ENCODE measurements around the gene C1R.
A peak's percentile ranks its signal among the peaks of the same experiment; 100 is the strongest.

Gene C1R

DNA sequence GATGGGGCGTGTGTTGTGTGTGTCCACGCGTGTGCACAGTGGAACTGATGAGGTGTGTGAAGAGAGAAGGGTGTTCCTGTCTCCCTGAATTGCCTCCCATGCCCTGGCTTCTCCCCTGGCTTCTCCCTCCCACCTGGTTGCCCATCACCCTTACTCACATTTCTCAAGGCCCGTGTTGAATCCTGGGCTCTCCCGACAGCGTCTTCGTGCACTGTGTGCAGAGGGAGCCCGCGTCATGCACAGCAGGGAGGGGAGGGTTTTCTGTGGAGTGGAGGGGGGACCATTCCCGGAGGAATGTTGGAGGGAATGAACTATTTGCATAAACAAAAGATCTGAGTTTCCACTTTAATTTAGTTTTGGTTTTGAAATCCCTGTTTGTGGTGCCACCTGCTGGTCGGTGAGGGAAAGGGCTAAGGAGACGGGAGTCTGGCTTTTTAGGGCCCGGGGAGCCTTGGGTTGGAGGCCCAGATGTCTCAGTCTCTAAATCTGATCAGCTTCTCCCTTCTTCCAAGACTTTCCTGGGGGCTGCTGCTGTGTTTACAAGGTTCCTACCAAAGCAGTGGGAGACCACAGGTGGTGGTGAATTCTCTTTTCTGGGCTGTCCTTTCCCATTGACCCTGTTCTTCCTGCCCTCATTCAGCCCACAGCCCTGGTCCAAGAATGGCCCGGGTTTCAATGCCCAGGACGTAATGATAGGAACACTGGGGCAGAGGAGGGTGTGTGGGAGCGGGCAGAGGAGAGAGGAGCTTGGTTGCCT, at the start of gene C1R:
Gene C1R (minus strand): TSS at position 217 of the 757 bp plus-strand sequence. CDS start 57 bp downstream, at position 160.
- TF ChIP-seq, protein P1, sequence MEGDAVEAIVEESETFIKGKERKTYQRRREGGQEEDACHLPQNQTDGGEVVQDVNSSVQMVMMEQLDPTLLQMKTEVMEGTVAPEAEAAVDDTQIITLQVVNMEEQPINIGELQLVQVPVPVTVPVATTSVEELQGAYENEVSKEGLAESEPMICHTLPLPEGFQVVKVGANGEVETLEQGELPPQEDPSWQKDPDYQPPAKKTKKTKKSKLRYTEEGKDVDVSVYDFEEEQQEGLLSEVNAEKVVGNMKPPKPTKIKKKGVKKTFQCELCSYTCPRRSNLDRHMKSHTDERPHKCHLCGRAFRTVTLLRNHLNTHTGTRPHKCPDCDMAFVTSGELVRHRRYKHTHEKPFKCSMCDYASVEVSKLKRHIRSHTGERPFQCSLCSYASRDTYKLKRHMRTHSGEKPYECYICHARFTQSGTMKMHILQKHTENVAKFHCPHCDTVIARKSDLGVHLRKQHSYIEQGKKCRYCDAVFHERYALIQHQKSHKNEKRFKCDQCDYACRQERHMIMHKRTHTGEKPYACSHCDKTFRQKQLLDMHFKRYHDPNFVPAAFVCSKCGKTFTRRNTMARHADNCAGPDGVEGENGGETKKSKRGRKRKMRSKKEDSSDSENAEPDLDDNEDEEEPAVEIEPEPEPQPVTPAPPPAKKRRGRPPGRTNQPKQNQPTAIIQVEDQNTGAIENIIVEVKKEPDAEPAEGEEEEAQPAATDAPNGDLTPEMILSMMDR (conservative IDR thresholded peaks at IDR 0.05): peak; percentile 93
- H3K27ac ChIP-seq: peak within 1 kb of the TSS; percentile 62; the same call in 1 of the 2 replicates

DNA sequence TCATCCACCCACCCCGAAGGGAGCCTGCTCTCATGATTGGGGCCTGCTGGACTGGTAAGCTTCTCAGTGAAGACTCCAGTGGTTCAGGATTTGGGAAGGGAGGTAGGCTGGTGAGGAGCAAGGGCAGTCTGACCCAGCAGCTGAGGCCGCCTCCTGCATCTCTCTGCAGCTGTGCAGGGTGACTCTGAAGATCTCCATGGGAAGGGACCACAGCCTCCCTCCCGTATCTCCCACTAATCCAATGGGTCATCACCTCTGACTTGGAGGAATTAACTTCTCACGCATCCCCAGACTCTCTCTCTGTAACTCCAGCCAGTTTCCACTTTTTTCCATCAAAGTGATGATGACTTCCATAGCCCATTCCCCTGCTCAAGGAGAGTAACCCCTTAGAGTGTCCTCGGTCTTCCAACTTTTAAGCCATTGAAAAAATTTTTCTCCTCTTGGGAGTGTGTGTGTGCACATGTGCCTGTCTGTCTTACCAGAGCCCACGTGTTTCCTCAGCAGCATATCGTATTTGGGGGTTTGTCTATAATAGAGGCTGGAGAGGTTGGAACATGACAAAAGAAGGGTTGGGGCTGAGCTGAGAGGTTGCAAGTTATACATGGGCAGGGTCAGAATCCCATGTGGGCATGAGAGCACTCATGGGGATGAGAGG, 49.2 kb upstream of the C1R start:
- H3K27ac ChIP-seq: no peak overlapping the region
- TF ChIP-seq, protein P1 (conservative IDR thresholded peaks at IDR 0.05): no peak

DNA sequence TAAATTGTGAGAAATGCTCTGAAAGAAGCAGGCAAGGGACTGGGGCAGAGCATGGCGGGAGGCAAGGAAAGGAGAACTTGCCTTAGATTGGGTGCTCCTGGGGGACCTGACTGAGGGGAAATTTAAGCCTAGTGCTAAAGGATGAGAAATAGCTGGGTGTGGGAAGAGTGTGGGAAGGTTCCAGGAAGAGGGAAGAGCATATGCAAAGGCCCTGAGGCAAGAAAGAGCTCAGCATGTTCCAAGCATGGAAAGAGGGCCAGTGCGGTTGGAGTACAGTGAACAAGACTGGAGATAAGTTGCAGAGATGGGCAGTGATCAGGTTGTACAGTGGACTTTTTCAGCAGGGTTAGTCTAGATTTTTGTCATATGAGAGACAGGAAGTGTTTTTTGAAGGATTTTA, 47.0 kb upstream of the C1R start:
- no peak overlapping the region for H3K27ac ChIP-seq
- TF ChIP-seq, protein P1 (conservative IDR thresholded peaks at IDR 0.05): no peak

DNA sequence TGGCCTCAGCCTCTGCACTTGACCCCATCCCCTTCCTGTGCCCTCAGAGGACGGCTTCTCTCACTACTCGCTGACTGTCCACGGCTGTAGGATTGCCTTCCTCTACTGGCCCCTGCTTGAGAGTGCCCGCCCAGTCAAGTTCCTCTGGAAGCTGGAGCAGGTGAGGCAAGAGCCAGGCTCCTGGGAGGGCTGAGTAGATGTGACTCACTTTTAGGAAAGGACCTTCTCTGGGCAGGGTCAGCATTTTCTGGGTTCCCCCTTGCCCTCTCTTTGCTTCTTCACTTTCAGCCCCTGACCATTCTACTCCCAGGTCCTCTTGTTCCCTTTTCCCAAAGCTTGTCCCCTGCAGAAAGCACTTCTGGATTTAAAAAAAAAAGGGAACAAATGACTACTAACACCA, 45.7 kb upstream of the C1R start:
- H3K27ac ChIP-seq: no peak overlapping the region
- TF ChIP-seq, protein P1 (conservative IDR thresholded peaks at IDR 0.05): no peak

DNA sequence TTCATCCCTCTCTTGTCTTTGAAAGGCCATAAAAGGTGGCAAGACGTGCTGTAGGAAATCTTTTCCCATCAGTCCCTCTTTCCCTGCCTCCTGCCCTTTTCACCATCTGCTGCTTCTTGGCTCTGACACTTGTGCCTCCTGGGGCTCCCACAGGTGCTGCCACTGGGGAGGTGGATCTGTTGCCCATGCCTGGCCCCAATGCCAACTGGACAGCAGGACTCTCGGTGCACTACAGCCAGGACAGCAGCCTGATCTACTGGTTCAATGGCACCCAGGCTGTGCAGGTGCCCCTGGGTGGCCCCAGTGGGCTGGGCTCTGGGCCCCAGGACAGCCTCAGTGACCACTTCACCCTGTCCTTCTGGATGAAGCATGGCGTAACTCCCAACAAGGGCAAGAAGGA, 44.4 kb upstream of the C1R start:
- TF ChIP-seq, protein P1 (conservative IDR thresholded peaks at IDR 0.05): no peak

DNA sequence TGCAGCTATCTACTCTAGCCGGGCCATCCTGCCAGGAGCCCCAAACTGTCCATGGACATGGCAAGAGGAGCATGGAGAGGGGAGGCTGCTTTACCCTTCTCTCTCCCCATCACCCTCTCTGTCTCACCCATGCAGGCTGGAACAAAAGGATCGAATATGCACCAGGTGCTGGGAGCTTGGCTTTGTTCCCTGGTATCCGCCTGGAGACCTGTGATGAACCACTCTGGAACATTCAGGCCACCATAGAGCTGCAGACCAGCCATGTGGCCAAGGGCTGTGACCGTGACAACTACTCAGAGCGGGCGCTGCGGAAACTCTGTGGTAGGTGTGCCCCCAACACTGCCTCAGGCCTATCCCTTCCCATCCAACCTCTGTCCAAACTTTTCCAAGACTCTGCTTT, 43.8 kb upstream of the C1R start:
- TF ChIP-seq, protein P1 (conservative IDR thresholded peaks at IDR 0.05): no peak
- no peak overlapping the region for H3K27ac ChIP-seq

More for the DNA sequence above, 44.4 kb upstream of the C1R start:
- H3K27ac ChIP-seq: no peak overlapping the region

DNA sequence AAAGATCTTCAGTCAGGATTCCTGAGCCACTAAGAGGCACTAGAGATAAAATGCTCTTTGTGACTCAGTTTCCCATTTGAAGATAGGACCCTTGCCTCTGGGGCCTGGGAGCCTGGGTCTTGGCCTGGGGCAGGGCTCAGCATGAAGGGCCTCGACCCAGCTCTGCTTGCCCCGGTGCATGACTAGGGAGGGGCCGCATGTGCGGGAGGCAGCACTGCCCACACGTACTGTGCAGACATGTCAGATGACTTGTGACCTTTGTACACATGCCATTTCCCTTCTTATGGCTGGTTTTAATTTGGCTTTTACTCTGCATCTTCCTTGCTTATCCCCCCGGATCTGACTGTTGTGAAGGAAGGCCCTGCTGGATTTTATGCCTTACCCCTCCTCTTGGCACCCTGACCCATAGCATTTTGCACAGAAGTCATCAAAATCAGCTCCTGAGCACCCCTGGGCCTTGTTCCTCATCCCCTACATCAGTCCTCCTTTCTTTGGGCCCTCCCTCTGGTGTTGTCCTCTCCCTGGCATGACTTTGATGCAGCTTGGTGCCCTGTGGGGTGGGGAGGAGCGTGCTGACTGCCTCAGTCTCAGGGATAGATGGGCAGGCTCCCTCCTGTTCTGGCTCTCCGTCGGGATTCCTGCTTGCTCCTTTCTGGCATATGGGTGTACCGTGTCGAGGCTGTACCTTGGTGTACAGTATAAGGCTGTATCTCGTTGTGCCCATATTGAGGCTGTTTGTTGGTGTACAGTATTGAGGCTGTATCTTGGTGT, 42.3 kb upstream of the C1R start:
- TF ChIP-seq, protein P1 (conservative IDR thresholded peaks at IDR 0.05): no peak
- H3K27ac ChIP-seq: no peak overlapping the region

Measured in VCaP (cell line).